HG03095 (cell line): ENCODE data around the gene NMT1.
"Not testable (repeated sequence)": the region's sequence is repeated elsewhere in the genome, so short reads cannot be mapped to it uniquely, and the experiment has no call there.

Experiments used
- ATAC-seq: cut with Tn5 transposase; IDR thresholded peaks from one replicate; pipeline ENCODE4 v1.9.1; 2021; ENCODE audit warnings: moderate library complexity; ENCODE audit not compliant: unreplicated experiment

NMT1 gene

GRCh38 chr17:45036691-45037090 is 24.4 kb upstream of the NMT1 start:
- ATAC-seq = no peak

GRCh38 chr17:45038728-45039634 is 22.1 kb upstream of the NMT1 start:
- no peak for ATAC-seq

- no peak for ATAC-seq
These were observed 20.7 kb upstream of the NMT1 start for GRCh38 chr17:45040459-45040858.

GRCh38 chr17:45042346-45043120 is 18.6 kb upstream of the NMT1 start:
- no peak for ATAC-seq

GRCh38 chr17:45043813-45044540 is 17.1 kb upstream of the NMT1 start:
- ATAC-seq = no peak

- ATAC-seq = no peak
These were observed 14.5 kb upstream of the NMT1 start for GRCh38 chr17:45046537-45047125.

GRCh38 chr17:45048795-45049563 is 12.1 kb upstream of the NMT1 start:
- no peak for ATAC-seq

GRCh38 chr17:45050481-45051059 is 10.5 kb upstream of the NMT1 start:
- ATAC-seq = peak; percentile 15

GRCh38 chr17:45051060-45051719 is 9.9 kb upstream of the NMT1 start, which contains the start of gene DCAKD:
TSS of gene DCAKD (minus strand) at chr17:45051632. CDS start at chr17:45034885, 16,747 bp downstream.
- ATAC-seq = peak; percentile 83

GRCh38 chr17:45051720-45052051 is 9.4 kb upstream of the NMT1 start:
- ATAC-seq = not testable (repeated sequence)

- no peak for ATAC-seq
These were observed 8.9 kb upstream of the NMT1 start for GRCh38 chr17:45052052-45052772.

- no peak for ATAC-seq
These were observed 728 bp upstream of the NMT1 start for GRCh38 chr17:45060382-45060796.

- no peak for ATAC-seq
These were observed 589 bp downstream of the NMT1 start for GRCh38 chr17:45061606-45062205.

- no peak for ATAC-seq
These were observed 2.1 kb downstream of the NMT1 start for GRCh38 chr17:45063198-45063597.

- no peak for ATAC-seq
These were observed 6.5 kb downstream of the NMT1 start for GRCh38 chr17:45067637-45068036.

GRCh38 chr17:45070001-45070400 is 8.9 kb downstream of the NMT1 start:
- ATAC-seq = no peak

GRCh38 chr17:45070809-45071208 is 9.7 kb downstream of the NMT1 start:
- ATAC-seq = no peak

- no peak for ATAC-seq
These were observed 12.4 kb downstream of the NMT1 start for GRCh38 chr17:45073414-45074070.
